Activated CD8-positive, alpha-beta memory T cell treated with anti-CD3 and anti-CD28 coated beads for 1 hour (primary cell): ENCODE data around the gene STK32B.

Source experiments
- DNase-seq, 2 donors: peaks; one replicate each; pipeline ENCODE4 v3.0.0-alpha.2; 2020; ENCODE audit warnings: low read depth in 1 of 2; ENCODE audit errors: extremely low read depth in 1 of 2

Gene STK32B

DNA sequence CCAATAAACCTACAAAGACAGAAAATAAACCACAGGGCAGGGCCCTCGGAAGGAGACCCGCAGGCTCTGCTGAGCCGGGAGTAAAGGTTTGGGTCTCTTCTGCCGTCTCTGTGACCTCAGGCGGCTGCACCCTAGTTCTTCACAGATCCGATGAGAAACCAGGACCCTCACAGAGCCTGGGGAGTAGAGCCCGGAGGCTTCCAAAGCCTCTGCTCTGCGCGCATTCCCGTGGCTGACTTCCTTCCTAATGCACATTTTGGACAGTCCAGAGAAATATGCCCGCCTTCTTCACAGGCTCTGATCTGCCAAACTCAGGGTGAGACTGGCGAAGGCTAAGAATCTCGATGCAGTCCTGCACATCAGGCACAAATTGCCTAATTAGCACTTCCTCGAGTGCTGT is 411.6 kb downstream of the STK32B start:
- no peak for DNase-seq

DNA sequence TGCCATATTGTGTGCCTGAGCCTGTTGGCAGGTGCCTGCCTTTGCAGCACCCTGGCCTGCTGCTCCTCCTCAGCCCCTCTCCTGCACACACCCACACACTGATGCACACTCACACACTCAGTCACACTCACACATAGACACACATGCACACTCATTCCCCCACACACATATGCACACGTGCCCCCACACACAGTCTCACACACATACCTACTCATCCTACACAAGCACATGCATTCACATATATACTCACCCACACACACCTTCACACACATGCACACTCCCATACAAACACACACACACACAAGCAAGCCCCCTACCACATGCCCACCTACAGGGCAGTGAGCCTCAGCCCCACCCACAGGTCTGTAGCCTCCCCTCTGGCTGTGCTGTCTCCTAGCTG is 412.1 kb downstream of the STK32B start:
- DNase-seq, result no peak

DNA sequence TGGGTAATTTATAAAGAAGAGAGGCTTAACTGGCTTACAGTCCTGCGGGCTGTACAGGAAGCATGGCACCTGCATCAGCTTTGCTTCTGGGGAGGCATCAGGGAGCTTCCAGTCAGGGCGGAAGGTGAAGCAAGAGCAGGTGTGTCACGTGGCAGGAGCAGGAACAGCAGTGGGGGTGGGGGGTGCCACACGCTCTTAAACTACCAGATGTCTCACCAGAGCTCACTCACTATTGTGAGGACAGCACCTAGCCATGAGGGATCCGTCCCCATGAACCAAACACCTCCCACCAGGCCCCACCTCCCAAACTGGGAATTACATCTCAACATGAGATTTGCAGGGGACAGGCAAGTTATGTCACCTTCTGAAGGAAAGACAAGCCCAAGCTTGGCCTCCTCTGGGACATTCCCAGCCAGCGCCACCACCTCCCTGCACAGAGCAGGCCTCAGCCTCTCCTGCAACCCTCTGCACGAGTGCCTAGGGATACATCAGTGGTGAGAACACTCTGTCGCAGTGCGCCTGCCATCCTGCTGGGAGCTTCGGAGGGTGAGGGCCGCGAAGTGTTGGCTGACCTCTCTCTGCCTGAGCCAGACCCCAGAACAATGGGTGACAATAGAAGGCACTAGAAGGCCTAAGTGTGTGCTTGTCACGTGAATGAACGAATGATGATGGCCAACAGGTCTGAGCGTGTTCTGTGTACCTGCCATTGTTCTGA is 412.8 kb downstream of the STK32B start:
- no peak for DNase-seq

DNA sequence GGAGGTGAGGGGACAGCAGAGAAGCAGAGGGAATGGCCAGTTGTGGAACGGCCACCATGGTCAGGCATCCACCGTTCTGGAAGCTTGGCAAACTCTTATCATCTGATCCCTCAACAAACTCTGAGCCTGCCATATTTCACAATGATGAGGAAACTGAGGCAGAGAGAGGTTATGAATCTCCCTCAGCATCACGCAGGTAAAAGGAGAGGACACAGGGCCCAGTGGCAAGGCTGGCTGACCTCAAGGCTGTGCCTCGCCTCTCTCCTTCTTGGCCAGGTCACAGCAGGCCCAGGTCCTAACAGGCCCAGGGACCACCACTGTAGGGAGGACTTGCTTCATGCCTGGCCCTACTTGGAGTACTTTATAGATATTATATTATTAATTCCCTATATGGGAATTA is 414.2 kb downstream of the STK32B start:
- DNase-seq, result no peak

DNA sequence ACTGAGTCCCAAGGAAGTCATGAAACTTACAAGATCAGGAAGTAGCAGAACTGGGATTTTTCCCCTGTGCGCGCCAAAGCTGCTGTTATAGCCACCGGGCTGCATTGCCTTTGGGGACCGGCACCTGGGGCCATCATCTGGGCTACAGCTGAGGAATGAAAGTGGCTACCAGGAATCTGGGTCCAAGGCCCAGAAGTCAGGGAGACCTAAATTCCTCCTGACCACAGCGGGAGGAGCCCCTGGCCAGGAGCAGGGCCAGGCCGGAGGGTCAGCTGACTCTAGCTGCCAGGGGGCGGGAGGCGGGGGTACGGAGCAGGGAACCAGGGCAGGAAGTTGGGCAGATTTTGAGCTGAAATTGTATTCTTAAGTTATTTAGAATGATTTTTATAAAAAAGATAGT is 414.7 kb downstream of the STK32B start:
- DNase-seq, result no peak

DNA sequence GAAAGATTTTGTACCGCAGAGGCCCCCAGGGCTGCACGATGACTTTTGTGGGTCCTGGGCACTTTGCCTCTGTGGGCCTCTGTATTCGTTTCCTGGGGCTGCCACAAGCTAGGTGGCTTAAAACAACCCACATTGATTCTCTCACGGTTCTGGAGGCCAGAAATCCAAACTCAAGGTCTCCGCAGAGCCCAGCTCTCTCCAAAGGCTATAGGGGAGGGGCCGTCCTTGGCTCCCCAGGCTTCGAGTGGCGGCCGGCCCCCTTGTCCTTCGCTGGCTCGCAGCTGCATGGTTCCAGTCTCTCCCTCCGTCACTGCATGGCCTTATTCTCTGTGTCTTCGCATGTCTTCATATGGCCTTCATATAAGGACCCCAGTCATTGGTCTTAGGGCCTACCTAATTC is 415.8 kb downstream of the STK32B start:
- DNase-seq, result no peak

DNA sequence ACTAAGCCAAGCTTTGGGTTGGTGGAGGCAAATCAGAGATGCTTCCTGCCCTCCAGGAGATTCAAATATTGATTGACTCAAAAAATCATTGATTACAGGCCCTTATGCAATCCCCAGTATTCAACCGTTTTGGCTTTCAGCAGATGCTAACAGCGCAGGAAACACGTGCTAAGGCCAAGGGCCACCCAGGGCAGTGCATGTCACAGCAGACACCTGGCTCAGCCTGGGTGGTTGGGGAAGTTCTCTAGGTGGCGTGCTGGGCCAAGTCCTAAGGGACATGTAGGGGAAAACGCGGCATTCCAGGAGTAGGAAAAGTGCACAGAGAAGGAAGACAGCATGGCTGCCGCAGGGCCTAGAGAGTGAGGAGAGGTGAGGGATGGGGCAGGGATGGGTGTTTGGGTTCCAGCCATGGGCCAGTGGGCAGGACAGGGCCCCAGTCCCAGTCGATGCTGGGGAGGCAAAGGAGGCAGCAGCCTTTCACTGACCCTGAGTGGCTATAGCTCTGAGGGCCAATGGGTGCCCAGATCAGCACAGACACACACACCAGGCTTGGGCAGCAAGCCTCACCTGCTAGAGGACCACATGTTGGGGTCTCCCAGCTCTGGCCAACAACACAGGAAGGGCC is 418.0 kb downstream of the STK32B start:
- no peak for DNase-seq

DNA sequence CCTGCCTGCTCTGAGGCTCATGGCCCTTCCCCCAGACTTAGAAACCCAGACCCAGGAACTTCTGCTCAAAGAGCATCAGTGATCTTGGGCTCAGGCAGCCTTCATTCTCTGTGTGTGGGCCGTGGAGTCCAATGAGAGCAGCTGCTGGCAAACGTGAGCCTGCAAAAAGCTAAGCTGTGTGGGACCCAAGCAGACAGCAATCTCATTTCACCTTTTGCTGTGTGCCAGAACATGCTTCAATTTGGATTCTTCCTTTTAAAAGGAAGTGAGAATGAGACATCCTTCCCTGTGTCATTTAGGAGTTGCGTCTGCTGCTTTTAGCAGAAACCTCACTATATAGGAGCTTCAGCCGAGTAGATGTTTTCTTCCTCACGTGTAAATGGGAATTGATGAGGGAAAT is 418.6 kb downstream of the STK32B start:
- no peak for DNase-seq

DNA sequence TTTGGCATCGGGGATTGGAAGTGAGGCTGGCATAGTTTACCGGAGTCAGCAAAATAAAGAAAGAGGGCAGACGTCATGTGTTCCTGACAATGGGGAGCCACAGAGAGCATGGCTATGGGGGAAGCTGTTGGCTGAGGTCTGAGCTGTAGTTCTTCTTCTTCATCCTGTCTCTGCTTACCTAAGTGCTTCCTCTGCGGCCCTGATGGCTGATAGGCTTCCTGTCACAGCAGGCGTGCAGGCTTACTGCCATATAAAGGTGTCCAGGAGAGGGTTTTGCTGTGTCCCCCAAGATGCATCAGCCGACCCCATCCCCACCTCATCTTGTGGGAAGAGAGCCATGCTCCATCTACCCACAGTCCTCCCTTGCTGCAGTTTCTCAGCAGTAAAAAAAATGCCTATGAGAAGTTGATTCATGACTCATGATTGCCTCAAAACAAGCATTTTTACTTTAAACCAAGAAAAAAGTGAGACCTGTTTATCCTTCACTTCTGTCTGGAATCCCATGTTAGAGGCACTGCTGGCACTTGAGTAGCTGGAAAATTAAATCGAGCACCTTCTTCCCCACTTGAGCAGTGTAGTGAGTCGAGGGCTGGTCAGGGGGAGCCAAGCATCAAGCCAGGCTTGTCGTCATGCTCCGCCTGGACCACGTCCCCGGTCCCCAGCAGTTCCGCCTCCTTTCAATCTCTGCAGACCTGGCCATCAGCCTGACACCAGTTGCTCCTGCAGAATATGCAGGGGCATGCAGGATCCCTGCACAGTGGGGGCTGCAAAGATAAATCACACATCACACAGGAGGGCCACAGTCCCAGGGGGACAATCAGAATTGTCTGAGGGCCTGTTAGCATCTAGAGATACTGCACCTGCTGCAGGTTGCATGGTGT is 419.3 kb downstream of the STK32B start:
- DNase-seq, result no peak

DNA sequence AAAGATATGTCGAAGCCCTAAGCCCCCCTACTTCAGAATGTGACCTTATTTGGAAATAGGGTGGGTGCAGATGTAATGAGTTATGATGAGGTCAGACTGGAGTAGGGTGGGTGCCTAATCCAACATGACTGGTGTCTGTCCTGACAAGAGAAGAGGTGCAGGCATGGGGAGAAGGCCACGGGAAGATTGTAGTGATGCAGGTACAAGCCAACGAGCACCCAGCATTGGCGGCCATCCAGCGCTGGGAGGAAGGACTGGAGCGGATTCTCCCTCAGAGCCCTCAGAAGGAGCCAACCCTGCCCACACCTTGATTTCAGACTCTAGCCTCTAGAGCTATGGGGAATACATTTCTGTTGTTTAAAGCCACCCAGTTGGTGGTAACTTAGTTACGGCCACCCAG is 419.9 kb downstream of the STK32B start:
- no peak for DNase-seq

DNA sequence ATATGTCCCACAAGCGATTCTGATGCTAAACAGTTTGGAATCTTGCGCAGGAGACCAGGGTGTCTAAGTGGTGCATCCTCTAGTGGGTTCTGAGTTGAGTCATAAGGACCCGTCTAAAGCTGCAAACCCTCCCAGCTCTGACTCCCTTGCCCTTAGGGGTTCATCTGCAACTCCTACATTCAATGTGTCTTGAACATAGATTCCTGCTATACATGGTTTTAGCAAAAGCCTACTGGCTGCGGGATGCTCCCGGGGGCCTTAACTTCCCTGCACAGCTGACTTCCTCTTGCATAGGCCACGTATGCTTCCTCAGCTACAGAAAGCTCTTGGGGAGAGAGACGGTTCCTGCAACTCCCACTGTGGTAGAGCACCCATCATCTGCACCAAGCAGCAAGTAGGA is 420.4 kb downstream of the STK32B start:
- DNase-seq, result no peak

DNA sequence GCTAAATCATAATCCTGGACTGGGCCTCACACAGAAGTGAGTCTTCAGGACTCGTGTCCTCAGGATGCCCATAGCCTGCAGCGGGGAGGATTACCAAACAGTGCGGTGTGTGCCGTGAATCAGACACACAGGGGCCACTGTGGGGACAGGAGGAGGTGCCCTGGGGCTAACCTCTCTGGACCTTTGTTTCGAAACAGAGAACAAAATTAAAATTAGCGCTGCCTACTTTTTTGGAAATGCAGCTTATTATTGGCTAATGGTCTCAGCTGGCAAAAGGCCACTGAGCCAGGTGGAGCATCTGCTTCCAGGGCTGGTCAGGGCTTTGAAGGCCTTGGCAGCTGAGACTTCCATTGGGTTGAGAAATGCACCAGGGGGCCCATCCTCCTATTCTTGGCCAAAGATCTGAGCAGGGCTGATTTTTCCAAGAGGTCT is 420.9 kb downstream of the STK32B start:
- no peak for DNase-seq

DNA sequence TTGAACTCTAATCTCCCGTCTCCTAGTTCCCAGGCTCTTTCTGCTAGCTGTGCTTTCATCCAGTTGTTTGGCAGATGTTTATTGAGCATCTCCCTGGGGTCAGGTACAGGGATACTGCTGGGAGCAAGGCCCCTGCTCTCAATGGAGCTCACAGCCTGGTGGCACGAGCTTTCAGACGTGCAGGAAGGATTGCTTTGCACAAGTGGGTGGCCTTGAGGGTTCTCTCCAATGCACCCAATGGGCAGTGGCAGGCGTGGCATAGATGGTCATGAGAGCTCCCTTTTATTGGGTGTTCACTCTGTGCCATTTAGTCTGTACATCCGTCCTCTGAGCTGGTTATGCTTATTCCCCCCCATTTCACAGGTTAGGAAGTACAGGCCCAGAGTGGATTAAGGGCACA is 421.8 kb downstream of the STK32B start:
- no peak for DNase-seq

DNA sequence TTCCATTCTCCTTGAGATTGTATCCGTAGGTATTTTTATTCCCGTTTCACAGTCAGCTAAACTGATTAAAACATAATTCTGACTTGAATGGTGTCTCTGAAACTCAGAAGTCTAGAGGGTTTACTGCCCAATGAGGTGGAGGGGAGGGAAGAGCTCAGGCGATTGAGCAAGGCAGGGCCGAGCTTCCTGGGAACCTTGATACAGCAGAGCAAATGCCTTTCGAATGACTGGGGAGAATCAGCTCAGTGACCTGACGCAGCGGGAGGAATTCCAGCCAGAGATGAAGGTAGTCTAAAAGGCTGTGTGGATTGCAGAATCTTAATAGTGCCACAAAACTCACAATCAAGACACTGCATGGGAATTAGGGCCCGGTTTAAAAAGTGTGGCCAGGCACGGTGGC is 423.5 kb downstream of the STK32B start:
- no peak for DNase-seq

DNA sequence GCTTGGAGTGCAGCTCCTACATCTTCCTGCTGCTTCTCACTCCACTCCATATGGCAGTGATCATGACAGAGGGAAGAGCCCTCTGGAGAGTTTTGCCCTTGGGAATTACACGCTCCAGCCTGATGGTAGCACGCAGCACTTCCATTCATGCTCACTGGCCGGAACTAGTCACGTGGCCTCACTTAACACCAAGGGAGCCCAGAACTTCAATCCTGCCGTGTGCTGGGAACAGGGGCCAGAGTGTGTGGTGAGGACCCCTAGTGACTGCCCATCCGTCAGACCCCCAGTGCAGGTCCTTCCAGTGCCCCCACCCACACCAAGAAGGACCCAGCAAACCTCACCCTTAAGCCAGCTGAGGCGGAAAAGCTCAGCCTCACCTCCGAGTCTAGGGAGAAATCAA is 426.3 kb downstream of the STK32B start:
- DNase-seq, result no peak

DNA sequence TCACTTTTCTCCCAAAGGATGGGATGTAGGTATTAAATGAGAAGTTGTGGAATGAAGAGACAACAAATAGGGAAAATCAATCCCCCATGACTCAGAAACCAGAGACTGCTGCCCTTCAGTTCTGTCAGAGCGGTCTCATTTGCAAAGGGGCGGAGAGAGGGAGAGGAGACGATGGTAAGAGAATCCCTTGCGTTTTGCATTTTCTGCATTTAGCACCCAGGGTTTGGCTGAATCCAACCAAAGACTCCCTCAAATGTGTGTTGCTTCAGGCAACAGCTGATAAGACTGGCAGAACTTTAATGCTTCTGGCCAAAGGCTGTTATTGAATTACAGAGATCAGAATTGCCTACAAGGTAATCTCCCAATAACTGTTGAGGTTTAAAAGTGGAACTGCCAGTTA is 426.9 kb downstream of the STK32B start:
- DNase-seq, result no peak

DNA sequence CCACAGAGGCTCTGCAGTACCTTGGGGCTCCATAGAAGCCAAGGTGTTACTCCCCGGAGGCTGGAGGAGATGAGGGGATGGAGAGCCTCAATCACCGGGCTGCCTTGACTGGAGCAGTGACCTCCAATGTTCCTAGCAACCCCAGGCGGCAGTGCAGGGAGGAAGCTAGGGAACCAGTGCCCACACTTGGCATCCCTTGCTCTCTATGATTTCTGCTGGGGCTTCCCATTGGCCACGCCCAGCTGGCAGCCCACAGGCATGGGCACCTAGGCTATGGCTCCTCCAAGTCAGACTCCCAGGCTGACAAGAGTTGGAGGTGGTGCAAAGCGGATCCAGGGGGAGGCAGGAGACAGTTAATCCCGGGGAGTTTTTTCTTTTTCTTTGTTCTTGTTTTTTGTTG is 427.4 kb downstream of the STK32B start:
- no peak for DNase-seq

DNA sequence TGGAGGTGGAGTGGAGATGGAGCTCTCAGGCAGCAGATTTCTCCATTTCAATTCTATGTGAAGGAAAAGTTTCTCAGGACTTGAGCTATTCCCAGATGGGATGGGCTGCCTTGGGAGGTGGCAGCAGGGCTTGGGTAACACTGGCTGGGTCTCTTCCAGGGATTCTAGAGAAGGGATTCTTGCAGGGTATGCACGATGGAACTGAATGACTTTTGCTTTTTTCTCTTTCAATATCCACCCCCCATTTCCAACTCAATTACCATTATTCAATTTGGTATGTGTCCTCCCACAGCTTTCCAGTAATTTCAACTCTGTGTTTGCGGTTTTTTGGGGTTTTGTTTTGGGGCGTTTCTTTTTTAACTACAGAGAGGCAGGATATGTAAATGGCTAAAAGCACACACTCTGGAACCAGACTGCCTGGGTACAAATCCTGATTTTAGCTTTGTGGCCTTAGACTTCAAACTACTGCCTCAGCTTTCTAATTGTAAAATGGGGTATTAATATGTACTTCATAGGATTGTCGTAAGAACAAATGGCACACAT is 428.3 kb downstream of the STK32B start:
- DNase-seq, result no peak

DNA sequence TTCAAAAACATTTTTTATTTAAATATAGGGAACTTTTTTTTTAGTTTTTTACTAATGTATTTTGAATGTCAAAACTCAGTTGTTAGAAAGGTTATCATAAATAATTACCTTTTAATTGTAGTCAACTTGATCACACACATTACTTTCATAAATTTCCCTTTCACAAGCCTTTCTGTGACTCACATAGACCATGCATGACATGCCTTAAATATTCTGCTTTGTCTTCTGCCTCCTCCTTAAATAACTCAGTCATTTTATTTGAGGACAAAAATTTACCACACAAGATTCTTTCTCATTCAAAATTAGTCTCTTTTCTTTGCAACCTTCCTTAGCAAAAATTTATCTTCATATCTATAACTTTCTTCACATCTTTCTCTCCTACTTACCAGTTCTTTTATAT is 437.1 kb downstream of the STK32B start:
- DNase-seq, result no peak

DNA sequence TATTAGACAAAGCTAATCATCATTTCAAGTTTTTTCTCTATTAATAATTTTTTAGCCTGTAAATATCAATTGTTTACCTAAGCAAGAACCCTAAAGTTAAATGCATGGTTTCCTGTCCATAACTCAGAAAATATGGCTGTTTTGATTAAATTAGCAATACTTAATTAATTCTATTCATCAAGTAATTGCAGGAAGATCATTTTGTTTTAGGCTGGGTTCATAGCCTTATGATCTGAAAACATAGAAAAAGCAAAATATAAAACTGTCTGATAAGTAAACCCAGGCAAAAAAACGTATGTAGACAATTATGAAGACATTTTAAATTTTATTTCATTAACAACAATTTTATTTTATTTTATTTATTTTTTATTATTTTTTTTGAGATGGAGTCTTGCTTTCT is 438.0 kb downstream of the STK32B start:
- no peak for DNase-seq

DNA sequence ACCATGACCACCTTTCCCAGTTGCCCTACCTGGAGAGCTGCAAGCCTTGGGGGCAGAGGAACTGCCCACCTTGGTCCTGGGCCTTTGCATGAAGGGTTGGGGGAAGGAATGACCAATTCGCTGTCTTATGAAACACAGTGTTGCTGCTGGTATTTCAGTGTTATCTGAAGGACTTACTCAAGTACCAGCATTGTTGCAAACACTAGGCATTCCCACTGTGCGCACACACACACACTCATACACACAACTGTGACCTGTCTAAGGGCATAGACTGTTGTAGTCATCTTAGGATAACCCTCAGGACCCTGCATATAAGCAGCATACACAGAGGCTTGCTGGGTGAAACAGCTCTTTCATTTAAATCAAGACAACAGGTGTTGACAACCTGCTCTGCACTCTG is 446.2 kb downstream of the STK32B start:
- no peak for DNase-seq

DNA sequence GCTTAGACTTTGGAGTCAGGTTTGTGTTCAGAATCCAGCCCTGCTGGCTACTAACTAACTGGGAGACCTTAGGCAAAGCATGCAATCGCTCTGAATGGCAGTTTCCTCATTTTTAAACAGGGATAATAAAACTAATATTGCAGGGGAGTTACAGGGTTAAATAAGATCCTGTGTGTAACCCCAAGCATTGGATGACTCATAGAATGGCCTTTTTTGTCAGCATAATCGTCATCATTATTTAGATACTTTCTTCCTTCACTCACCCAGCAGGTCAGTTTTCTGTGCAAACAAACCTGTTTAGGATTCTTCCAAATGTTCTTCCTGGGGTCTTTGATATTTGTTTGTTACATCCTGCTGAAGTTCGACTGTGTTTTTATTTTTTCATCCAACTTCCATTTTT is 448.9 kb downstream of the STK32B start:
- no peak for DNase-seq
